Lower lobe of right lung (tissue), 2 donors: Measurements from ENCODE around the gene ADGRG2. TPM values are rescaled to one million over a fixed set of nuclear protein-coding genes. Genes with fewer than 3 reads are reported as not detected.
"Not testable (repeated sequence)": the region's sequence is repeated elsewhere in the genome, so short reads cannot be mapped to it uniquely, and the experiment has no call there.

Experiments used
- ATAC-seq, 2 donors: fragments of 200-7000 bp; cut with Tn5 transposase; one replicate each; pipeline ENCODE4 v1.9.1; 2020 to 2022; ENCODE audit warnings: mild to moderate bottlenecking in 2 of 2, moderate library complexity in 2 of 2
- DNase-seq: peaks from one replicate; pipeline ENCODE4 v3.0.0-alpha.2; 2020
- H3K27ac ChIP-seq: fragments of 200-600 bp; one replicate; pipeline ENCODE4 v1.8.0; 2022
- H3K27me3 ChIP-seq: fragments of 200-600 bp; one replicate; pipeline ENCODE4 v1.8.0; 2022; ENCODE audit warnings: low read depth
- H3K36me3 ChIP-seq: fragments of 200-600 bp; one replicate; pipeline ENCODE4 v1.8.0; 2022; ENCODE audit warnings: mild to moderate bottlenecking
- H3K4me1 ChIP-seq: fragments of 200-600 bp; one replicate; pipeline ENCODE4 v1.8.0; 2022
- H3K4me3 ChIP-seq: fragments of 200-600 bp; one replicate; pipeline ENCODE4 v1.8.0; 2022; ENCODE audit warnings: mild to moderate bottlenecking
- H3K9me3 ChIP-seq: fragments of 200-600 bp; one replicate; pipeline ENCODE4 v1.8.0; 2022
- intact Hi-C: fragments of 100-400 bp; cut with DNase I; formaldehyde crosslinking; loops from one replicate; pipeline ENCODE4 v1.11.0; 2022
- total RNA-seq: library from RNA; stranded (reverse); fragmentation: NEBNext Ultra II Directional; extraction: Animal tissue kit (Norgen Biotek cat#: 25700); gene quantifications from one replicate; pipeline ENCODE4 v1.2.1, GENCODE V29; 2021
- TF ChIP-seq, protein P1 (sequence below): fragments of 200-600 bp; IDR thresholded peaks from one replicate; pipeline ENCODE4 v1.8.0; 2022; ENCODE audit warnings: antibody characterized with exemption, mild to moderate bottlenecking
- donor health status: DM: no; HTN: yes; CAD: no; lungs with severe emphysema.

ADGRG2 gene
- total RNA-seq, 1 donor from 2014 or later: 1.1 TPM

DNA sequence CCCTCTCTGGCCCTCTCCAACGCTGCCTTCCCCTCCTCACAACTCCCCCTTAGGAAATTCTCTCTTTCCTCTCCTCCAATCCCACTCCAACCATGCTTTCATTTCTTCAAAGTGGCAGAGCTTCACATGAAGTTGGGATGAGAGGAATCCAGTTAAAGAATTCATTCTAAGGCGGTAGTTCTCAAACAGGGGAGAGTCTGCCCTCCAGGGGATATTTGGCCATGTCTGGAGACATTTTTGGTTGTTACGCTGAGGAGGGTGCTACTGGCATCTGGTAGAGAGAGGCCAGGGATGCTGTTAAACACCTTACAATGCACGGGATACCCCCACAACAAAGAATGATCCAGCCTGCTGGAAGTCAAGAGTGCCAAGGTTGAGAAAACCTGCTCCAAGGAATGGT, 97.9 kb downstream of the ADGRG2 start:
- H3K4me3 ChIP-seq: no peak overlapping the region

DNA sequence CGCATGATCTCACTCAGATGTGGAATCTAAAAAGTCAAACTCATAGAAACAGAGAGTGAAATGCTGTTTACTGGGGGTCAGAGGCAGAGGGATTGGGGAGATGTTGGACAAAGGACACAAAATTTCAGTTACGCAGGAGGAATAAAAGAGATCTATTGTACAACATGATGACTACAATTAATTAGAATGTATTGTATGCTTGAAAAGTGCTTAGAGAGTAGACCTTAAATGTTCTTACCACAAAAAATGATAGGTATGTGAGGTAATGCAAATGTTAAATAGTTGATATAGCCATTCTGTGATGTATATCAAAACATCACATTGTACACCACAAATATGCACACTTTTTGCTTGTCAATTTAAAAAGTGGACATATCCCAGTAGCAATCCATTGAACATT, 102.3 kb downstream of the ADGRG2 start:
- H3K27ac ChIP-seq: no peak overlapping the region
- H3K36me3 ChIP-seq: no peaks in the 10 kb centered on the region
- no peak overlapping the region for H3K4me3 ChIP-seq
- TF ChIP-seq, protein P1, sequence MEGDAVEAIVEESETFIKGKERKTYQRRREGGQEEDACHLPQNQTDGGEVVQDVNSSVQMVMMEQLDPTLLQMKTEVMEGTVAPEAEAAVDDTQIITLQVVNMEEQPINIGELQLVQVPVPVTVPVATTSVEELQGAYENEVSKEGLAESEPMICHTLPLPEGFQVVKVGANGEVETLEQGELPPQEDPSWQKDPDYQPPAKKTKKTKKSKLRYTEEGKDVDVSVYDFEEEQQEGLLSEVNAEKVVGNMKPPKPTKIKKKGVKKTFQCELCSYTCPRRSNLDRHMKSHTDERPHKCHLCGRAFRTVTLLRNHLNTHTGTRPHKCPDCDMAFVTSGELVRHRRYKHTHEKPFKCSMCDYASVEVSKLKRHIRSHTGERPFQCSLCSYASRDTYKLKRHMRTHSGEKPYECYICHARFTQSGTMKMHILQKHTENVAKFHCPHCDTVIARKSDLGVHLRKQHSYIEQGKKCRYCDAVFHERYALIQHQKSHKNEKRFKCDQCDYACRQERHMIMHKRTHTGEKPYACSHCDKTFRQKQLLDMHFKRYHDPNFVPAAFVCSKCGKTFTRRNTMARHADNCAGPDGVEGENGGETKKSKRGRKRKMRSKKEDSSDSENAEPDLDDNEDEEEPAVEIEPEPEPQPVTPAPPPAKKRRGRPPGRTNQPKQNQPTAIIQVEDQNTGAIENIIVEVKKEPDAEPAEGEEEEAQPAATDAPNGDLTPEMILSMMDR: no peak
- DNase-seq (no peak), ATAC-seq (no peak)
- intact Hi-C loops: no loop called here
- H3K4me1 ChIP-seq: no peaks in the 10 kb centered on the region
- H3K9me3 ChIP-seq: no peaks in the 10 kb centered on the region
- no peaks in the 10 kb centered on the region for H3K27me3 ChIP-seq

More for the DNA sequence above, 97.9 kb downstream of the ADGRG2 start:
- intact Hi-C loops: no loop called here
- Histone ChIP-seq H3K4me1 (no peaks in the 10 kb centered on the region), H3K27me3 (no peaks in the 10 kb centered on the region), H3K27ac (no peak overlapping the region), H3K36me3 (no peaks in the 10 kb centered on the region), H3K9me3 (no peaks in the 10 kb centered on the region)
- no peak for ATAC-seq
- TF ChIP-seq, protein P1: no peak
- no peak for DNase-seq

DNA sequence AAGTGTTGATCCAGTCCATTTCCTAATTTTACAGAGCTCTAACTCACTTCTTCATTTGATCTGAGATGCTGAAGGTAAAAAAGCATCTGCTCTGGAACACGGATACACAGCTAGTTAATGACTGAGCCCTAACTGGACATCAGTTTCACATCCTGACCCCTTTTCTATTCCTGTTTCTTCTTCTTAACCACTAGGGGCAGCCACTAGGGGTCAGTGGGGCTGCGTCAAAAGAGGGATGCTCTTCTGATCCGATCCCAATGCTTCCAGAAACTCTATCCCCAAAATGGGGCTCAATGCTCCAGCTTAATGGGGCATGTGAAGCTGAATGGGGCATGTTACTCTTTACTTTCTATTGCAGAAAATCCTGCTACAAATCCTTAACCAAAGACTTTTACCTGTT, 105.0 kb downstream of the ADGRG2 start:
- intact Hi-C loops: no loop called here

DNA sequence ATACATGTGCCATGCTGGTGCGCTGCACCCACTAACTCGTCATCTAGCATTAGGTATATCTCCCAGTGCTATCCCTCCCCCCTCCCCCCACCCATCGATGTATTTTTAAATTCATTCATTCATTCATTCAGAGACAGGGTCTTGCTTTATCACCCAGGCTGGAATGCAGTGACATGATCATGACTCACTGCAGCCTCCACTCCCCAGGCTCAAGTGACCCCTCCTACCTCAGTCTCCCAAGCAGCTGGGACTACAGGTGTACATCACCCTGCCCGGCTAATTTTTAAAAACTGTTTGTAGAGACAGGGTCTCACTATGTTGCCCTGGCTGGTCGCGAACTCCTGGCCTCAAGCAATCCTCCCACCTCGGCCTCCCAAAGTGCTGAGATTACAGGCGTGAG, 105.7 kb downstream of the ADGRG2 start:
- ATAC-seq, H3K27ac ChIP-seq, H3K4me1 ChIP-seq, intact Hi-C loops, H3K36me3 ChIP-seq, H3K27me3 ChIP-seq, H3K9me3 ChIP-seq, H3K4me3 ChIP-seq, DNase-seq: not testable (repeated sequence)

More for the DNA sequence above, 105.0 kb downstream of the ADGRG2 start:
- ATAC-seq (no peak), DNase-seq (no peak)
- no peaks in the 10 kb centered on the region for H3K4me1 ChIP-seq
- H3K9me3 ChIP-seq: no peaks in the 10 kb centered on the region
- H3K27ac ChIP-seq: no peak overlapping the region
- H3K36me3 ChIP-seq: no peaks in the 10 kb centered on the region
- no peaks in the 10 kb centered on the region for H3K27me3 ChIP-seq
- TF ChIP-seq, protein P1: peak; percentile 22
- no peak overlapping the region for H3K4me3 ChIP-seq

DNA sequence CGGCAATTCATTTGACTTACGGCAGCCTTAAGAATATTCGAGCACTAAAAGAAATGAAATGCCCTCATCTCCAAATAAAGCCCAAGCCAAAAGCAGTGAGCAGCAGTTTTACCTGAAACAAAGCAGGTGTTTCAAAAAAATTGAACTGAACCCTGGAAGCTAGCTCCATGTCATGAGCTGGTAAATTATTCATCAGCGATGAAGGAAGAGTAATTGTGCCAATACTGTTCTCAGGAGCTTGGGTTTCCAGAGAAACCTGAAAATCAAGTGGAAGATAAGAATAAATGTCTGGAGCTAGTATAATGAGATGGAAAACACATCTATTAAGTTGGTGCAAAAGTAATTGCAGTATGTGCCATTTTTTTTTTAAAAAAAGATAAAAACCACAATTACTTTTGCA, 114.4 kb downstream of the ADGRG2 start:
- Histone ChIP-seq H3K27me3 (no peaks in the 10 kb centered on the region), H3K4me3 (no peak overlapping the region), H3K36me3 (no peaks in the 10 kb centered on the region), H3K4me1 (no peaks in the 10 kb centered on the region), H3K9me3 (no peaks in the 10 kb centered on the region), H3K27ac (no peak overlapping the region)
- intact Hi-C loops: no loop called here
- TF ChIP-seq, protein P1: no peak
- DNase-seq (no peak), ATAC-seq (no peak)

DNA sequence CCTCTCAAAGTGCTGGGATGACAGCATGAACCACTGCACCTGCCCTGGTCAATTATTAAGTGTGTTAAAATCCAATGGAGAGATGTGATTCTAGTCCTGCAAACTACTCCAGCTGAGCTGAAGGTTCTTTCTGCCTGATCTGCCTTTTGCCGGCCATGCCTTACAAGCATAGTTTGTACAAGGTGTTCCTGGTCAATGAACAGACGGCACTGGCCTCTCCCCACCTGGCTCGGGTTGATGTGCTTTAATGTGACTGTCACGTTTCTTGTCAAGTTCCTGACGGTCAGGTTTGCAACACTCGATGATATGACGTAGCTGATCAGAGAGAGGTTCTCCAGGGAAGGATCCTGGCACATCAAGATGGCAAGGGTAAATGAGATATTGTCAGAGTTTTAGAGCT, 115.3 kb downstream of the ADGRG2 start:
- Histone ChIP-seq H3K36me3 (no peaks in the 10 kb centered on the region), H3K4me1 (no peaks in the 10 kb centered on the region), H3K4me3 (no peak overlapping the region), H3K27ac (no peak overlapping the region), H3K9me3 (no peaks in the 10 kb centered on the region), H3K27me3 (no peaks in the 10 kb centered on the region)
- TF ChIP-seq, protein P1: no peak
- intact Hi-C loops: no loop called here
- ATAC-seq: no peak
- DNase-seq: no peak
